GM12864 (cell line): ENCODE results near the gene SLC24A3.
A peak's percentile ranks its signal among the peaks of the same experiment; 100 is the strongest.

Experiments
- DNase-seq: peaks from one replicate; pipeline ENCODE4 v3.0.0-alpha.2; 2011; ENCODE audit warnings: low read depth
- H3K4me3 ChIP-seq: 2 replicates; pipeline ENCODE4 v1.5.1; 2011; ENCODE audit warnings: mild to moderate bottlenecking, low read depth, low read length, control low read depth
- CTCF ChIP-seq: IDR thresholded peaks from 2 replicates; pipeline ENCODE4 v1.5.1; 2011; ENCODE audit warnings: low read depth, mild to moderate bottlenecking, moderate library complexity, low read length, control low read depth, inconsistent platforms; ENCODE audit errors: missing control alignments

SLC24A3 gene

GRCh38 chr20:19692100-19692499 is 479.7 kb downstream of the SLC24A3 start:
- no peak overlapping the region for H3K4me3 ChIP-seq
- DNase-seq: no peak
- no peak for TF ChIP-seq CTCF

- no peak for DNase-seq
- H3K4me3 ChIP-seq: no peak overlapping the region
- TF ChIP-seq CTCF: peak; percentile 91
These were observed 480.3 kb downstream of the SLC24A3 start for GRCh38 chr20:19692685-19693119.

- no peak for DNase-seq
- TF ChIP-seq CTCF: no peak
- H3K4me3 ChIP-seq: no peak overlapping the region
These were observed 481.1 kb downstream of the SLC24A3 start for GRCh38 chr20:19693508-19693907.

GRCh38 chr20:19695081-19695480 is 482.6 kb downstream of the SLC24A3 start:
- DNase-seq: no peak
- H3K4me3 ChIP-seq: no peak overlapping the region

GRCh38 chr20:19696620-19697019 is 484.2 kb downstream of the SLC24A3 start:
- TF ChIP-seq CTCF: no peak
- DNase-seq: no peak
- no peak overlapping the region for H3K4me3 ChIP-seq

More at GRCh38 chr20:19695081-19695480, 482.6 kb downstream of the SLC24A3 start:
- TF ChIP-seq CTCF: no peak

GRCh38 chr20:19697415-19697814 is 485.0 kb downstream of the SLC24A3 start:
- DNase-seq: no peak
- TF ChIP-seq CTCF: no peak

GRCh38 chr20:19699180-19699971 is 486.9 kb downstream of the SLC24A3 start:
- DNase-seq: no peak
- no peak for TF ChIP-seq CTCF
- no peak overlapping the region for H3K4me3 ChIP-seq

More at GRCh38 chr20:19697415-19697814, 485.0 kb downstream of the SLC24A3 start:
- H3K4me3 ChIP-seq: no peak overlapping the region
